ENCODE results near the gene BICDL2.

The BICDL2 gene

DNA sequence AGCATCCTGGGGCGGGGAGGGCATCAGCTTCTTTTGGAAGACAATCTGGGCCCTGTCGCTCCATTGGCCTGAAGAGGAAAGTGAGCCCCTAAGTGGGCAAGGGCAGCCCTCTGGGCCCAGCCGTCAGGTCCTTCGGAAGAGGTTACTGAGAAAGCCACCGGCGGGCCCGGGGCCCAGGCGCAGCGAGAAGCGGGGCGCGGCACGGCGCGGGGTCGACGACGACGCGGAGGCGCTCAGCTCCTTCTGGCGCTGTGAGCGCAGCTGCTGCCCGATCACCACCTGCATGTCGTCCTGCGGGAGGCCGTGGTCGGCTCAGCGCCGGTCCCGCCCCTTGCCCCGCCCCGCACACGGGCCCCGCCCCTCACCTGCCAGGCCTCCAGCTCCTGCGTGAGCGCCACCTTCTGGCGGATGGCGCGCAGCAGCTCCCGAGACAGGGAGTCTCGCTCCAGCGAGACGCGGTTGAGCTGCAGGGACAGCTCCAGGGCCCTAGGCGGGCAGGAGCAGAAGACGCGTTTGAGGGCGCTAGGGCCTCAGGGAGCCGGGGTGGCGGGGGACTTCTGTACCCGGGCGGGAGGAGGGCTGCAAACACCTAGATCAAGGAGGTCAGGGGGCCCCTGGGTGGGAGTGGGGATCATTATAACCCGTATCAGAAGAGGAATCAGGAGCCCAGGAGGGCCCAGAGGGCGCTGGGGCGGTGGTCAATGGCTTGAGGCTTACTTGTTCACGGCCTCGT is 8.6 kb downstream of the BICDL2 start:
- H3K36me3 Mint-ChIP-seq (ENCODE audit: low read depth): peaks cover 39% of the 10 kb centered on the region
- intact Hi-C loops (cut with micrococcal nuclease): no loop called here
- no peak overlapping the region for H3K27ac Mint-ChIP-seq
- H3K27me3 Mint-ChIP-seq: peaks cover 49% of the 10 kb centered on the region
- no peaks in the 10 kb centered on the region for H3K9me3 Mint-ChIP-seq
- peaks cover 75% of the 10 kb centered on the region for H3K4me1 Mint-ChIP-seq (ENCODE audit: low read depth)
- H3K4me3 Mint-ChIP-seq: peak overlapping the region; percentile 44

GRCh38 chr16:3027489-3027795 is 9.3 kb downstream of the BICDL2 start:
- Mint-ChIP-seq H3K4me1 (ENCODE audit: low read depth) (peaks cover 75% of the 10 kb centered on the region), H3K36me3 (ENCODE audit: low read depth) (peaks cover 46% of the 10 kb centered on the region), H3K27ac (no peak overlapping the region), H3K9me3 (no peaks in the 10 kb centered on the region), H3K4me3 (no peak overlapping the region), H3K27me3 (peaks cover 42% of the 10 kb centered on the region)
- intact Hi-C loops (cut with micrococcal nuclease): no loop called here

DNA sequence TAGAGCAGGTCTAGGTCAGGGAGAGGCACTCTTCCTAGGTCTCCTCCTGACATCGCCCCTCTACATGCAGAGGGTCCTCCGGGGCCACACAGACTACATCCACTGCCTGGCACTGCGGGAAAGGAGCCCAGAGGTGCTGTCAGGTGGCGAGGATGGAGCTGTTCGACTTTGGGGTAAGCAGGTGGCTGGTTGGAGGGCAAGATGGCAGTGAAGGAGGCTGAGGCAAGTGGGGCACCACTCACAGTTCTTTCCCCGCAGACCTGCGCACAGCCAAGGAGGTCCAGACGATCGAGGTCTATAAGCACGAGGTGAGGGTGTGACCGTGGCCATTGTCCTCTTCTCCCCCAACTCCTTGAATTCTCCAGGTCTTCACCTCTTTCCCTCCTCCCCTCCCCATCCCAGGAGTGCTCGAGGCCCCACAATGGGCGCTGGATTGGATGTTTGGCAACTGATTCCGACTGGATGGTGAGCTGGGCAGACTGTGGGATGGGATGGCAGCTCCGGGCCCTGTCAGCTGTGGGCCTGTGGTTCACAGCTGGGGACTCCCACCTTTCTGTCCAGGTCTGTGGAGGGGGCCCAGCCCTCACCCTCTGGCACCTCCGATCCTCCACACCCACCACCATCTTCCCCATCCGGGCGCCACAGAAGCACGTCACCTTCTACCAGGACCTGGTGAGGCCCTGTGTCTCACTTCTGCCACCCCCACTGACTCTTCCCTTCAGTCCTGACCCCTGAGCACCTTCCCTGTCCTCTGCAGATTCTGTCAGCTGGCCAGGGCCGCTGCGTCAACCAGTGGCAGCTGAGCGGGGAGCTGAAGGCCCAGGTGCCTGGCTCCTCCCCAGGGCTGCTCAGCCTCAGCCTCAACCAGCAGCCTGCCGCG is 9.9 kb downstream of the BICDL2 start:
- H3K4me1 Mint-ChIP-seq (ENCODE audit: low read depth): peaks cover 75% of the 10 kb centered on the region
- intact Hi-C loops (cut with micrococcal nuclease): no loop called here

DNA sequence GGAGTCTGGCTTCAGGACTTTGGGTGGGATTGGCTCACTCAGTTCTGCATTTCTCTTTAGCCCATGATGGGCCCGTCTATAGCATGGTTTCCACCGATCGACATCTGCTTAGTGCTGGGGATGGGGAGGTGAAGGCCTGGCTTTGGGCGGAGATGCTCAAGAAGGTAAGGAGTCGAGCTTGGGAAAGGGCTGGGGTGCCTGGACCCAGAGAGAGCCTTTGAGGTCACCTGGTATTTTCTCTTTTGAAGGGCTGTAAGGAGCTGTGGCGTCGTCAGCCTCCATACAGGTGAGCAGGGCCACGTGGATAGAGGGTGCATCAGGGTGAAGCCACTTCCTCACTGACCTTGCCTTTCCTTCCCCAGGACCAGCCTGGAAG is 10.8 kb downstream of the BICDL2 start:
- Mint-ChIP-seq H3K4me1 (ENCODE audit: low read depth) (peaks cover 75% of the 10 kb centered on the region), H3K4me3 (no peak overlapping the region)

More for the DNA sequence above, 9.9 kb downstream of the BICDL2 start:
- Mint-ChIP-seq H3K27me3 (peaks cover 36% of the 10 kb centered on the region), H3K27ac (no peak overlapping the region), H3K4me3 (no peak overlapping the region), H3K9me3 (no peaks in the 10 kb centered on the region), H3K36me3 (ENCODE audit: low read depth) (peaks cover 46% of the 10 kb centered on the region)

GRCh38 chr16:3025032-3026002 is 11.4 kb downstream of the BICDL2 start:
- Mint-ChIP-seq H3K4me3 (no peak overlapping the region), H3K27ac (no peak overlapping the region), H3K9me3 (no peaks in the 10 kb centered on the region), H3K36me3 (ENCODE audit: low read depth) (peaks cover 49% of the 10 kb centered on the region), H3K27me3 (peaks cover 22% of the 10 kb centered on the region), H3K4me1 (ENCODE audit: low read depth) (peaks cover 71% of the 10 kb centered on the region)
- intact Hi-C loops (cut with micrococcal nuclease): no loop called here

More for the DNA sequence above, 10.8 kb downstream of the BICDL2 start:
- Mint-ChIP-seq H3K9me3 (no peaks in the 10 kb centered on the region), H3K27me3 (peaks cover 28% of the 10 kb centered on the region), H3K36me3 (ENCODE audit: low read depth) (peaks cover 46% of the 10 kb centered on the region), H3K27ac (no peak overlapping the region)
- intact Hi-C loops (cut with micrococcal nuclease): no loop called here

DNA sequence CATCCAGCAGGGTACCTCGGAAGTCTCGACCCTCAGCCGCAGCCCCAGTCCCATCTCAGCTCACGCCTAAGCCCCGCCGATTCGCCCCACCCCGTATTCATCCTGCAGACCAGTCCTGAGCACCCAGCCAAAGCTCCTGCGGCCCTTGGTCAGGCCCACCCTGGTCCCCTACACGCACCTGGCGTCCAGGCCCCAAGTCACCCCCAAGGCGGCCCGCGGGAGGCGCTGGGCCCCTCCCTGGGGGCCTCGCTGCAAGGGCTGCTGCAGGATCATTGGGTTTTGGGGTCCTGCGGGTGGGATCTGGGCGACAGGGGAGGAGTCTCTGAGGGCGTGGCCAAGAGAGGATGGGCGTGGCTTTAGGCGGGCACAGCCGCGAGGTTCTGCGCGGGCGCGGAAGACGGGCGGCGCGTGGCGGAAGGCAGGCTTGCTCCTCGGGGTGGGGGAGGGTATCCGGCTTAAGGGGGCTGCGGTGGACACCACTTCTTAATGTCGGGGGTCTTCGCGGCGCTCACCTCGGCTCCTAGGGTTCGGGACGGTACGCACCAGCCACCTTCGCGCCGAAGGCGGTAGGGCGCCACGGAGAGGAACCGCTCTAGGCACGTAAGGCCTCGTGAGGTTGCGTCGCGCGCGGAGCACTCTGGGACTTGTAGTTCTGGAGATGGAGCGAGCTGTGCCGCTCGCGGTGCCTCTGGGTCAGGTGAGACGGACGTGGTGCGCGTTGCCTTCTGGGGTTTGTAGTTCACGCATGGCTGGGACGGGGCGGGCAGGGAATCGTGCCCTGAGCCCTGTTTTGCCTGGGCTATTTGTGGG is 12.9 kb downstream of the BICDL2 start, which contains the start of the genes HCFC1R1 and THOC6:
Gene HCFC1R1, minus strand, starts transcription at position 274 of the 810 bp plus-strand sequence. Its CDS starts 1 bp downstream, at position 273.
Gene THOC6, plus strand, starts transcription at position 367 of the 810 bp plus-strand sequence. Its CDS starts 292 bp downstream, at position 659.
- Mint-ChIP-seq H3K27ac (peak within 1 kb of the TSS; percentile 90), H3K4me1 (ENCODE audit: low read depth) (peaks cover 68% of the 10 kb centered on the region), H3K4me3 (peak within 1 kb of the TSS; percentile 81), H3K36me3 (ENCODE audit: low read depth) (peaks cover 50% of the 10 kb centered on the region), H3K9me3 (no peaks in the 10 kb centered on the region), H3K27me3 (peaks cover 17% of the 10 kb centered on the region)
- intact Hi-C loops (cut with micrococcal nuclease): no loop called here

- H3K9me3 Mint-ChIP-seq: no peaks in the 10 kb centered on the region
- peak overlapping the region; percentile 81 for H3K4me3 Mint-ChIP-seq
- intact Hi-C loops (cut with micrococcal nuclease): no loop called here
- H3K27me3 Mint-ChIP-seq: peaks cover 17% of the 10 kb centered on the region
- peaks cover 50% of the 10 kb centered on the region for H3K36me3 Mint-ChIP-seq (ENCODE audit: low read depth)
- peaks cover 67% of the 10 kb centered on the region for H3K4me1 Mint-ChIP-seq (ENCODE audit: low read depth)
- H3K27ac Mint-ChIP-seq: peak overlapping the region; percentile 90
Observed at GRCh38 chr16:3023415-3023668, 13.4 kb downstream of the BICDL2 start.

GRCh38 chr16:3022684-3023414 is 13.9 kb downstream of the BICDL2 start:
- Mint-ChIP-seq H3K27me3 (peaks cover 20% of the 10 kb centered on the region), H3K36me3 (ENCODE audit: low read depth) (peaks cover 49% of the 10 kb centered on the region), H3K4me3 (peak overlapping the region; percentile 81), H3K9me3 (no peaks in the 10 kb centered on the region), H3K4me1 (ENCODE audit: low read depth) (peaks cover 67% of the 10 kb centered on the region), H3K27ac (peak overlapping the region; percentile 90)
- intact Hi-C loops (cut with micrococcal nuclease): no loop called here

GRCh38 chr16:3022208-3022683 is 14.5 kb downstream of the BICDL2 start:
- Mint-ChIP-seq H3K9me3 (no peaks in the 10 kb centered on the region), H3K27me3 (peaks cover 22% of the 10 kb centered on the region), H3K4me1 (ENCODE audit: low read depth) (peaks cover 65% of the 10 kb centered on the region), H3K4me3 (peak overlapping the region; percentile 81), H3K36me3 (ENCODE audit: low read depth) (peaks cover 43% of the 10 kb centered on the region), H3K27ac (peak overlapping the region; percentile 90)
- intact Hi-C loops (cut with micrococcal nuclease): no loop called here

- Mint-ChIP-seq H3K4me1 (ENCODE audit: low read depth) (peaks cover 65% of the 10 kb centered on the region), H3K27me3 (peaks cover 28% of the 10 kb centered on the region), H3K9me3 (no peaks in the 10 kb centered on the region), H3K4me3 (peak overlapping the region; percentile 81), H3K27ac (peak overlapping the region; percentile 90), H3K36me3 (ENCODE audit: low read depth) (peaks cover 36% of the 10 kb centered on the region)
- intact Hi-C loops (cut with micrococcal nuclease): no loop called here
Observed at GRCh38 chr16:3021449-3022207, 15.1 kb downstream of the BICDL2 start.

DNA sequence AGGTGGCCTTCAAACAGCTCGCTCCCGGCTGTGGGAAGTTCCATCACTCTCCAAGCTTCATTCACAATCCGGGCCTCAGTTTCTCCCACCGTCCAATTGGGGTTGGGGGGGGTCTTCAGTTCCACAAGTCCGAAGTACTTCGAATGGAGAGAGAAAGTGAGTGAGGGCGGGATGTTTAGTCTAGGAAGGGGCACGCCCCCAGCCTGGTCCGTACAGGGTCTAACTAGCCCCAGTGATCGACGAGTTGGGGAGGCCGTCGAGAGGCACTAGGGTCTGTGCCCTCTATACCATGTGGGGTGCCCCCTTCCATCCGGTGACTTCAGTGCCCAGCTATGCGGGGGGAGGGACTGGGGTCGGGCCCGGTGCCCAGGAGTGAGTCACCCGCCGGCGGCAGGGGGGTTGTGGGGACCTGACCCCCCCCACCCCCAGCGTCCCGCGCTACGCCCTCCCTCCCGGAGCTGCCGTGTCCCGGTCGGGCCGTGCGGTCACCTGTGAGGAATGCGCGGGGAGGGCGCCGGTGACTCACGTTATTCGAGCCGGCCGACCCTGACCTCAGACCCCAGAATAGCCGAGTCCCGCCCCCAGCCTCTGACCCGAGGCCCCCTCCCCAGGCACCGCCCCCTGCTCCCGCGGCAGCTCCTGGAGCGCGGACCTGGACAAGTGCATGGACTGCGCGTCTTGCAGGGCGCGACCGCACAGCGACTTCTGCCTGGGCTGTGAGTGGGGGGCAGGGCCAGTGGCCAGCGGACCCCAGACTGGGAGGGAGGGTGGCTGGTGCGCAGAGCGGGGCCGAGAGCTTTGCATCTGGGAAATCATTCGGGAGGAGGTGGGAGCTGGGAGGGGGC is 15.9 kb downstream of the BICDL2 start:
- Mint-ChIP-seq H3K4me1 (ENCODE audit: low read depth) (peaks cover 65% of the 10 kb centered on the region), H3K27ac (peak overlapping the region; percentile 90), H3K36me3 (ENCODE audit: low read depth) (peaks cover 28% of the 10 kb centered on the region), H3K9me3 (no peaks in the 10 kb centered on the region), H3K27me3 (peaks cover 32% of the 10 kb centered on the region), H3K4me3 (peak overlapping the region; percentile 81)
- intact Hi-C loops (cut with micrococcal nuclease): loop anchor here (1.0 kb wide), 1 partner anchor 14 kb away; no protein-coding TSS in a partner anchor

Measured in dendritic cell treated with granulocyte-macrophage colony-stimulating factor and Interleukin-4, amounts not matched to agents 40 ng/mL and 50 ng/mL, for 4 days (primary cell).